GM21576 (cell line): ENCODE measurements around the gene TMEM117.
A peak's percentile ranks its signal among the peaks of the same experiment; 100 is the strongest.

Experiments
- ATAC-seq: cut with Tn5 transposase; IDR thresholded peaks from one replicate; pipeline ENCODE4 v1.9.1; 2021; ENCODE audit warnings: mild to moderate bottlenecking, moderate library complexity; ENCODE audit not compliant: unreplicated experiment

The TMEM117 gene

DNA sequence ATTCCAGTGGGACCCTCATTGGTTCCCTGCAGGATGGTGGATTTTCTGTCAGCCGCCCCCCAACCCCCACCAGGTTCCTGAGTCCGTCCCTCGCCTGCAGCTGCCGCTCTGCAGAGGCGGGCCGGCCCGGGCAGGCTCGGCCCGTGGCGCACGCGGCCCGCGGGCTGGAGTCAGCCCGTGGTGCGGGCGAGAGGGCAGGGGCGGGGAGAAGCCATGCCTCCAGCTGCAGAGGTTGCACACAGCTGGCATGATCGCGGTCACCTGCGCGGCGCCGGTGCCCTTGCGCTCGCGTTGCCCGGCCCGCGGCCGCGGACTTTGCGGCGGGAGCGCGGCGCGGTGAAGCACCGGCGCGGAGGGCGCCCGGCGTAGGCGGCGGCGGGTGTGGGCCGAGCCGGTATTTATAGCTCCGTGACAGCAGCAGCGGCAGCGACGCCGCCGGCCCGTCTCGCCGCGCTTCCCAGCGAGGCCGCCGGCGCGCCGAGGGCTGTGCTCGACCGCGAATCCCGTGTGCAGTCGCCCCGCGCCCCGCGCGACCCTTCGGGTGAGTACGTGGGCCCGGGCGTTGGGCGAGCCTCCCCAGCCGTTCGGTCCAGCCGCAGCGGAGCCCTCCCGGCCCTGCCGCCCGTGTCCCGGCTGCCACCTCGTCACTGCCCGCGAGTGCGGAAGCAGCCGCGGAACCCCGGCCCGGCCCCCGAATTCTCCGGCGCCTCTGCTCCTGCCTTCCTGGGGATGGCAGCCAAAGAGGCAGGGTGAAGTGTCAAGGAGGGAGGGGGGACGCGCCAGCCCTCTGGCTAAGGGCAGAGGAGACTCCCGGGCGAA is at the start of gene TMEM117:
Gene TMEM117 (plus strand): TSS at position 426 of the 819 bp plus-strand sequence.
- peak; percentile 72 for ATAC-seq

DNA sequence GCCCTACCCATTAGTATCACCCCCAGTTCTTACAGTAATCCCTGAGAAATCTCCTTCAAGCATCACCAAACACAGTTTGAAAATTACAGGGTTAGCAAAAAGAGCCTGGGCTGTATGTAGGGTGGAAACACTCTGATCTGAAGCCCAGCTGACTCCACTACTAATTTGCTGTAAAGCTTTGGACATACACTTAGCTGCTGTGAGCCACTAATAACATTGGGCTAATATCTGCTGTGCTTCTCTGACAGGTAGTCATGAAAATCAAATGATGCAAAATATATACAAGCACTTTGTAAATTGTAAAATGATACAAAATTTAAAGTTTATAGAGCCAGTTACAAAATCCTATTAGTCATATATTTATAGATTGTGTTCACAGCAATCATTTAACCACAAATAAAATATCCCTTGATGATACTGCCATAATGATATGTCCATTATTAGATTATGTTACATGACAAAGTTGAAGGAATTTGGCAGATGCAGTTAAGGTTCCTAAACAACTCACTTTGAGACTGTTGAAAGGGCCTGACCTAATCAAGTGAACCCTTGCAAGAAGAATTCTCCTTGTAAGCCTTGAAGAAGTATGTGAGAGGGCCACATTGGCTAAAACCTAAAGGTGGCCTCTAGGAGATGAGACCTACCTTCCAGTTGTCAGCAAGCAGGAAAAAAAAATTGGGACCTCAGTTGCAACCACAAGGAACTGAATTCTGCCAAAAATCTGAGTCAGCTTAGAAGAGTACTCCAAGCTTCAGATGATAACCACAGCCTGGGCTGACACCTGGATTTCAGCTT is 48.8 kb upstream of the TMEM117 start:
- no peak for ATAC-seq

DNA sequence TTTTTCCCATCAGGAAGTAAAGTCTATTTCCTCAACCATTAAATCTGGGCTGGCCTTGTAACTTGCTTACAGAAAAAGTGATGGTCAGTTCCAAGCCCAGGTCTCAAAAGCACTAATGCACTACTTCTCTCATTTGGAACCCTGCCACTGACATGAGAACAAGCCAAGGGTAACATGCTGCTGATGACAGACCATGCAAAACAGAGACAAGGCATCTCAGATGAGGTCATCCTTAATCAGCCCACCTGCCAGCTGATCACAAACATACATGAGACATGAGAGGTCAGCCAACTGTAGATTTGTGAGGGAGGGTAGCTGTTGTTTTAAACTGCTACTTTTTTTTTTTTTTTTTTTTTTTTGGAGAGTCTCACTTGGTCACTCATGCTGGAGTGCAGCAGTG is 45.9 kb upstream of the TMEM117 start:
- no peak for ATAC-seq

DNA sequence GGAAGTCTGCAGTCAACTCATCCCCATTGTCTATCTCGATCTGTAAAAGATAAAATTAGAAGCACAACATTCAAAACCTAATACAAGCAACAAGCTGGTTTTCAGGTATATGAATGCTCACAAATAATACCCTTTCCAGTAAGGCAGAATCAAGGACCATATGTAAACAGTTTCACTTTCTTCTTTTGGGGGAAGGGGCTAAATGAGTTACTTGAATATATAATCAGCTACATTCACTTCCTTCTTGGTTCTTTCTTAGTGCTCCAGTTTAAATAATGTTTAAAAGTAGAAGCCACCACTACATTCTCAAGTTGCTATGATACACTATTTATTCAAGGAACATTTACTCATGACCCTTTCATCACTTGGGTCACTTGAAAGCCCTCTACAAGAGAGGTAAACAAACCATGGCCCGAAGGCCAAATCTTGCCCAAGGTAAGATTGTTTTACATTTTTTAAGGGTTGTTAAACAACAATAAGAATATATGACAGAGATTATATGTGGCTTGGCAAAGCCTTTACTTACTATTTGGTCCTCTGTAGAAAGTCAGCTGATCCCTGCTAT is 40.1 kb upstream of the TMEM117 start:
- ATAC-seq: no peak

GRCh38 chr12:43797561-43798217 is 38.2 kb upstream of the TMEM117 start:
- no peak for ATAC-seq

GRCh38 chr12:43805149-43805859 is 30.6 kb upstream of the TMEM117 start:
- ATAC-seq: no peak

- ATAC-seq: peak; percentile 94
Observed at GRCh38 chr12:43805860-43806736, 29.8 kb upstream of the TMEM117 start, which contains the start of gene TWF1. Gene TWF1 (minus strand): TSS chr12:43806317. CDS start chr12:43806245, 72 bp downstream.

GRCh38 chr12:43806737-43807072 is 29.2 kb upstream of the TMEM117 start:
- ATAC-seq: no peak

DNA sequence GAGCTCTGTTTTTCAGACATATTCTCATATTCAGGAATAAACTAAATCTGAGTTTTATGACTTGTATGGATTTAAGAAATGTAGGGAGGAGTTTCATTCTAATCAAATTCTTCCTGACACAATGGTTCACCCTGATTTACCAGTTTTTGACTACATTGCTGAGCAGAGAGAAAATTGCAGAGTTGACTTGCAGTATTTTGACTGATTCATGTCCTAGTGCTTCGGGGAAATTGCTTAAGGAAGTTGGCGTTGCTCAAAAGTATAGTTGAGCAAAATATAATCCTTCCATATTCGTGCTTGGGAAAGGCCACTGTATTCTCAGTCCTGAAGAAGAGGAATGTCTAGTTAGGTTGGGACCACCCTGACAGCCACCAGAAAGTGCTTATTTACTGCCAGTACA is 28.5 kb upstream of the TMEM117 start:
- no peak for ATAC-seq

- no peak for ATAC-seq
Observed at GRCh38 chr12:43812057-43812456, 23.8 kb upstream of the TMEM117 start.

DNA sequence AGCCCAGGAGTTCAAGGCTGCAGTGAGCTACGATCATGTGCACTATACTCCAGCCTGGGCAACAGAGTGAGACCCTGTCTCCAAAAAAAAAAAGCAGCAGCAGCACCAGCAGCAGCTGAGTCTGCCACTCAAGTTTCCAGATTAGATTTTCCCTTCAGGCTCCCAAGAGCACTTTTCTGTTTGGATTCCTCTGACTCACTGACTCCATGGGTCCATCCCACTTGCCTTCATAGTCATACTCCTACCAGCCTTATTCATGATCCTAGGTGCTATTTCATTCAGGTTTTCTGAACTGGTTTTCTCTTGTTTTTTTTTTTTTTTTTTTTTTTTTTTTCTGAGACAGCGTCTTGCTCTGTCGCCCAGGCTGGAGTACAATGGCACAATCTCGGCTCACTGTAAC is 23.0 kb upstream of the TMEM117 start:
- no peak for ATAC-seq

DNA sequence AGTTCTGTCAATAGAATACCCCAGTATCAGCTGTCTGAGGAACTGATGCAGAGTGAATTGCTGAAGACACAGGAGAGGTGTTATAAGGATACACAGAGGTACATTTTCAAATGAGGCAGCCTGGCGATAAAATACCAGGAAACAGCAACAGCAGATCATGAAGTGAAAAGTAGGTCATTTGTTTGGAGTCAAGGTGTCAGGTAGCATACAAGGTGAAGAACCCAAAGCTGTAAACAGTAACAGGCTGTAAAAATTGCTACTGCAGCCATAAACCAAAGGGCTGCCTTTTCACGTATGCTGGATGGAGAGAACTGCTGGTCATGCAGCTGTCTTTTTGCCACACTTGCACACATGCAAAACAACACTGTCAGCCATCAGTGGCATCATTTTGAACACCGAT is 20.5 kb upstream of the TMEM117 start:
- ATAC-seq: no peak

GRCh38 chr12:43816168-43816567 is 19.7 kb upstream of the TMEM117 start:
- no peak for ATAC-seq

DNA sequence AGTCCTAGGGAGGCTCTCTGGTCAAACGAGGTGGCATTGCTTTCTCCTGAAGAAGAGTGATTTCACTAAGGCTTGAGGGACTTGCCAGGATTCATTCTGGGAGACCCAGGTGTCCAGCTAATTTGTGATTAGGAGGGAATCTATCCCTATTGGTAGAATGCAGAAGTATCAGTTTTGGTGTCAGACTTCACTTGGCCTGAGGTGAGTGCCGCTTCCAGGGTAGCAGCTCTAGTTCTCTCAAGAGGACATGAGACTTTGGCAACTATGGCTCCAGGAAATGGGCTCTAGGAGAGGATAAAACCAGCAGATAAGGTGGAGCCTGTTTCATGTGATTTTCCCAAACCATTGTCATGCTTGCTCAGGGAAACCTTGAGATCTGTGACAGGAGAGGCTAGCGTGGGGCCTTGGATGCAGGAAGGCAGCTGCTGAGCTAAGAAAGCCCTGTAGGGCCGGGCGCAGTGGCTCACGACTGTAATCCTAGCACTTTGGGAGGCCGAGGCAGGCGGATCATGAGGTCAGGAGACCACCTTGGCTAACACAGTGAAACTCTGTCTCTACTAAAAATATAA is 11.6 kb upstream of the TMEM117 start:
- no peak for ATAC-seq

DNA sequence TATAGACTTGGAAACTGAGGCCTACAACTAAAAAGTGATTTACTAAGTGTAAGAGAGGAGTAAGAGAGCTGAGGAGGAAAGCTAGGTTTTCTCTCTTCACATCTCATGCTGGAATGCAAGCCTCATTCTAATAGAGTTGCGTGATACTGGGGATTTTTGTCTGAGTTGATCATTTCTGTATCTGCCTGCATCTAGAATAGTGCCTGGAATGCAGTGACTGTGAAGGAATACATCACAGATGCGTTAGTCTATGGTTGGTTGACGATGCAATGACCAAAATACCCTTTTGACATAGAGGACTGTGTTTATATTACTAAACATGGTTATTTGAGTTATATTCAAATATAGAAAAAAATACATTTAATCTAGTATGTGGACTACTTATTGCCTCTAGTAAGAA is 9.2 kb upstream of the TMEM117 start:
- no peak for ATAC-seq

DNA sequence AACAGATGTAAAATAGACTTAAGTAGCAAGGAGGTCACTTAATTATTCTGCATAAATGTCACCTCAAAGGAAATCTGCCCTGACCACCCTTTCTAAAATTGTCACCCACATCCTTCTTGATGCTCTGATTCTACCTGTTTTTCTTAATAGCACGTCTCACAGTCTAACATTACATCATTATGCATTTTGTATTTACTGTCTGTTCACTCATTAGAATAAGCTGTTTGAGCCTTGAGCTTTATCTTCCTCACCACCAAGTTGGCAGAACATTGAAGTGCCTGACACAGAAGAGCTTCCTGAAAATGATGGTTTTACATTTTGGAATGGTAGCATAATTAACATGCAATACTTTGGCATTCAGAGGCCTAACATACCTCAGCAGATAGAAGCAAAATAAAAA is 8.8 kb upstream of the TMEM117 start:
- no peak for ATAC-seq

DNA sequence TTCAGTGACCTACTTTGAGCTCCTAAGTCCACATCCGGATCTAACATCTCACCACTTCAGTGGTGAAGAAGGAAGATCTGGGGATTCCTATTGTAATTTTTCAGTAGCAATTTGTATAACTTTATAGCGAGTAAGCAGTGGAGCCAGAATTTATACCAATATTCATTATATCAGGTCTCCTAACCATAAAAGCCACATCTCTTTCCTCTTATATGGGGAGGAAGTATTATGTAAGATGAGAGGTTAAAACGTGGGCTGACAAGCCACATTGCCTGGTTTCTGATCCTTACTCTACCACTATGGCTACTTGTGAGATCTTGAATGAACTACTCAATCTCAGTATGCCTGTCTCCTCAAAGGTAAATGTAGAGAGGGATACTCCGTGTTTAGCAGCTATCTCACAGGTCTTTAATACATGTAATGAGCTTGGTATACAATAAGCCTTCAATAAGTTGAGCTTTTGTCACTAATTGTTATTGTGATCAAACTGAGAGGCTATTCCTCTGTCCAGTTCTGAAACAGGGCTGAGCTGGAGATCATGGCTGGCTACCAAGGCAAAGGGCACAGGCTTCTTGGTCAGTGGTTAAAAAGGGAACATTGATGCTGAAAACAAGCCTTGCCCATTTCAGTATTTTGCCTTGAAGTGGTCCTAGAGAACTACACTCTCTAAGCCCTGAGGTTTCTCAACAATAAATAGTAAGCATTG is 3.3 kb upstream of the TMEM117 start:
- no peak for ATAC-seq

- ATAC-seq: peak; percentile 13
Observed at GRCh38 chr12:43835264-43835655, 621 bp upstream of the TMEM117 start.

DNA sequence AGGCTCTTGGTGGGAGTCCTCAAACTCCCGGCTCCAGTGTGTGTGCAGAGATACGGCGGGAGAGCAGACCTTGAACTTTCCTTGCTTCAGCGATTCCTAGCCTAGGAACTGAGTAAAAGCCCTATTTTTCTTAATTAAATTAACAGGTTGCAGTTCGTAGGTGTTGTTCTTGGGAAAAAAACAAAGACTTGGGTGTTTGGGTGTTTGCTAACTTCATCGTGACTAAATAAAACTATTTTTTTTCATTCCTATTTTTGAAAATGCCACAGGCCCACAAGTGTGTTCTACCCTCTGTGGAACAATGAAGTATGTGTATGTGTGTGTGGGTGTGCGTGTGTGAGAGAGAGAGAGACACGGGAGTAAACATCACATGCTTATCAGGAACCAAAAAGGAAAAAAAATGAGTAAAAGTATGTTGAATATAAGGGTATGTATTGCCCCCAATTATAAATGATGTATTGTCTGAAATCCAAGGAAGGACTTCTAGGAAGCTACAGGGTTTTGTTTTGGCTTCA is 651 bp downstream of the TMEM117 start:
- ATAC-seq: peak; percentile 35
